Activated T-helper 1 cell treated with Interleukin-2 at 50 U/mL for 16 hours (primary cell): ENCODE results near the gene RANBP3L.

ENCODE experiments used
- DNase-seq: peaks from one replicate; pipeline ENCODE4 v3.0.0-alpha.2; 2020; ENCODE audit warnings: low read depth

Gene RANBP3L

DNA sequence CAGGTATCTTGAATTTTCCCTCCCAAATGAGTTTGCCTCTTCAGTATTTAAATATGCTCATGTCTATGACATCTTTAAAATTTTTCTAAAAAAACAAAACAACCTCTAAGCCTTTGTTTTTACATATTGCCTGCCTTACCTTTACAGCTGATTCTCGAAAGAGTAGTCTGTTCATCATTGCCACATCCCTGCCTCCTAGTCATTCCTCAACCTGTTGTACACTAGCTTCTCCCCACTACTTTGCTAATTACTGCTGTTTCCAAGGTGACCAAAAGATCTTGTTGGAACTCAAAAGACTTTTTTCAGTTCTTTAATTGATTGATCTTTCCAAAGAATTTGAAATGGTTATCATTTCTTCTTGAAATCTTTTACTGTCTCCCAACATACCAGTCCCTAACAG lies 58.0 kb downstream of the RANBP3L start:
- DNase-seq: no peak

DNA sequence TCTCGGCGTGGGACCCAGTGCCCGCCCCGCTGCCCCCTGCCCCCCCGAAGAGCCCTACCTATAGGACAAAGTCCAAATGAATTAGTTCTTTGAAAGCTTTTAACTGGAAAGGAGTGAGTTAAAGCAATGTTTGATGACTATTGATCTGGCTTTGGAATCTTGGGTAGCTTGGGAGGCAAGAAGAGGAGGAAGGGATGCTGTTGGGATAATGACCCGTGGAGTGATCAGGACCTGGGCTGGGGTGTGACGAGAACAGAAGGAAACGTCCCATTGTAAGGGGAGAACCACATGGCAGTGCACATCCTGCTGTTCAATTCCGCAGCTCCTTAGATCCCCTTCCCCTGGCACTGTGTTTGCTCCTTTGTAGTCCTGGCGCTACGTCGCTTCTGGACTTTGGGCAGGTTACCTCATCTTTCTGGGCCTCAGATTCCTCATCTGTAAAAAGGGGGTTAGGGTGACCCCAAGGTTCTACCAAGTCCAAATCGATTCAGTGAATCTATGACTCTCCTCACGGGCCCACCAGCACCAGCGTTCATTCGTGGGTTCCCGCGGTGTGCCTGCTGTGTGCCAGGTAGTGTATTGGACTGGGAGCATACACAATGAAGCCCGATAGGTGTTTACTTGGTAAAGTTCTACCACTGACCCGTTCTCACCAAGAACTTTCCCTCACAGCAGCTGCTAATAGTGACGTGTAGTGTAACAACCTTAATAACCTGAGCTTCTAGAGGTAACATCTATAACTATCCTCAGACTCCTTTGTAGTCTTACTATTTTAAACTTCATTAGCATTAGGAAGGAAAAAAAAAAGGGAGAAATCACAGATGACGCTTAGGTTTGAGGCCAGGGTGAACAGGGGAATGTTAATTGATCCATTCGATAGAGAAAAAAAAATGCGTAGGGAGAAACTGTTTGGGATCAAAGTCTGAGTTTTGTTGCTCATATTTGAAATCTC lies 58.9 kb downstream of the RANBP3L start:
- no peak for DNase-seq

DNA sequence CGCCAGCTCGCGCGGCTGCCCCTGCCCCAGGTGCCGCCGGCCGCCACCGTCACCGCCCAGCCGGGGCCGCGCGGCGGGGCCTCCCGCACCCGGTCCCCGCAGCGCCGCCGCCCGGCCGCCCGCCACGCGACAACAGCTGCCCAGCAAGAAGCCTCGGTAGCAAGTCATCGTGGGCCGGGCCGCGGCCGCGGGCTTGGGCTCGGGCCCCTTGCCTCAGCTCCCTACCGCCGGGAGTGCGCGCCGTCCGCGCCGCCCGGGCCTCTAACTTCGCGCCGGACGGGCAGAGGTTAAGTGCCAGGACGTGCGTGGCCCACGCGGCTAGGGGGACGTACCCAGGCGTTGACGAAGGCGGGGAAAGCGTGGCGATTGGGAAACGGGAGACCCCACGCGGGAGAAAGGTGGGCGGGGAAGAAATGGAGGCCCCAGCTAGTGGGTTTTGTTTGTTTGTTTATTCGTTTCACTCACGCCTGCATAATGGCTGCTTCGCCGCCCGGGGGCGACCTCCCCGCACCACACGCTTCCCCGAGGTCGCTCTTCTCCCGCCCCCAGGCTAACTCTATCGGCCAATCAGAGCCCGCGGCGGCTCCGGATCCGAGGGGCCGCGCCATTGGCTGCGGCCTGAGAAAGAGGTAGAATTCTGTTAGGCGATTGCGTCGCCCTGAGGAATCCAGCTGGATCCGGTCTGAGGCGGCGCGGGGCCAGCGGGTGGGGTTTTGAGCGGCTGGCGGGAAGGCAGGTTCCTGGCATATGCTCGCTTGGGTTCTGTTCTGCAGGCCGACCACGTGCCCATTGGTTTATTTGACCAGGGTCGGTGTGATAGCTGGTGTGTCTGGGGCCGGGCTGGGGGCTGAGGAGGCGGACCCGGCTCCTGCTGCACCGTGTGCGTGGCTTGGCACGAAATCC lies 59.8 kb downstream of the RANBP3L start, which contains the start of gene NADK2:
Gene NADK2, minus strand, starts transcription at position 295 of the 903 bp plus-strand sequence. Its CDS starts 127 bp downstream, at position 168.
- peak; percentile 89 for DNase-seq

DNA sequence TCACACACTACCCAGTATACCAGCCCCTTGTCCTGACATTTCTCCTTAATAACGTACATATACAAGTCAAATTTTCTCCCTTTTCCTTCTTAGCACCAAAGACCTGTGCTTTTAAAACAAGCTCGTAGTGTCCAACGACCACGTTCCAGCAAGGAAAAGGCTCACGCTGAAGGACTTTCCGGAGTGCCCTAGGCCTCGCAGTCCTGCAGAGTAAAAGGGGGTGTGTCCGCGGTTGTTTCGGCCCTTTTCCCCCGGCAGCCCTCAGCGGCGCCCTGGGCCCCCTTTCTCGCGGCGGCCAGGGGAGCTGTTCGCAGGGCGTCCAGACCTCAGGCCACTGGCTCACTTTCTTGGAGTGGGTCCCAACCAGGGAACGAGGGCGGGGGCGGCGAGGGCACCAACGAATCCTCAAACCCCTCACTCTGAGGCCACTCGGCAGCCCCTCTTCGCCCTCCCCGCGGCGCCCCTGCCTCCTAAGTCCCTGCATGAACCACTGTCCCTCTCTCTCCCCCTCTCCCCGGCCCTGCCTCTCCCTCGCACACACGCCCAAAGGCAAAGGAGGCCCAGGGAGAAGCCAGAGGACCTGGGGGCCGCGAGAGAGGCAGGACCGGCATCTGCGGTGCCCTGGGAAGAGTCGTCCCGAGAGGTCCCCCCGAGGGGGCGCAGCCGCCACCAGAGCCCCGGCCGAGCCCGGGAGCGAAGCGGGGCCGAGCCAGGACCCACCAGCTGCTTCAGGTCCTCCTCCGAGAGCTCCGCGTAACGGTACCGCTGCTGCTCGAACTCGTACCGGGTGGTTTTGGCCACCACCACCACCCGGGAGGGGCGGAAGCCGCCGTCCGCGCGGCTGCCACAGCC lies 60.7 kb downstream of the RANBP3L start:
- DNase-seq: no peak

DNA sequence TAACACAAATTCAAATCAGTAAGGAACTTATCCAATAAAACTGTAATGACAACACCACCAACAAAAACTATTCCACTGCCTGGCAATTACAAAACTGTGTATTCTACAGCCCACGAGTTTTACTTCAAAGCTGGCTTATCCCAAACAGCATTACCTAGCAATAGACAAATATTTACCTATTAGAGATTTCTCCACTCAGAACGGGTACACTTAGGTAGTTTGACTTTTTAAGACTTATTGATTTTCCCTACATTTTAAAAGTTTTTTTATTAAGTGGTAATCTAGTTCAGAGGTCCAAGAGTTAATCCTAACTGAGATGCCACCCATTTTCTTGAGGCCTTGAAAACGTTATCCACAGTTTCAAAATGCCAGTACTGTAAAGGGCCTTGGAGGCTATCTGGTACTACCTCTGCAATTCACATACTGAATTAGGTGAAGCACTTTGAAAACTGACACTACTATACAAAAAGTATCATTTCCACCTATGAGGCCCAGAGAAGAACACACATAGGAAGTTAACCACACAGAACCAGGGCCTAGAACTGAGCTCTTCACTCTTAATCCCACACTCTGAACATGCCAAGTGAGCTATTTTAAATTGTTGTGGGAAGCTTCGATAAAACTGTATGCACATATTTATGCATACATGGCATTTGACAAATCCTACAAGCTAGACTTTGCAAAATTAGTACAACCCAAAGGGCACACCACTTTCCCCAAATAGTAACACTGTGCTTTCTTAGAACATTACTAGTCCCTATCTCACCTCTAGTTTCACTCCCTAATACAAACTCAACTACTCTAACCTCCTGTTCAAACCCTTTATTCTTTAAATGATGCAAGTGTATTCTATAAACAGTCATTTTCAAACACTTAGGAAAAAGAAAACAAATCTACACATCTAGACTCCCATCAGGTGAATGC lies 62.1 kb downstream of the RANBP3L start:
- no peak for DNase-seq

DNA sequence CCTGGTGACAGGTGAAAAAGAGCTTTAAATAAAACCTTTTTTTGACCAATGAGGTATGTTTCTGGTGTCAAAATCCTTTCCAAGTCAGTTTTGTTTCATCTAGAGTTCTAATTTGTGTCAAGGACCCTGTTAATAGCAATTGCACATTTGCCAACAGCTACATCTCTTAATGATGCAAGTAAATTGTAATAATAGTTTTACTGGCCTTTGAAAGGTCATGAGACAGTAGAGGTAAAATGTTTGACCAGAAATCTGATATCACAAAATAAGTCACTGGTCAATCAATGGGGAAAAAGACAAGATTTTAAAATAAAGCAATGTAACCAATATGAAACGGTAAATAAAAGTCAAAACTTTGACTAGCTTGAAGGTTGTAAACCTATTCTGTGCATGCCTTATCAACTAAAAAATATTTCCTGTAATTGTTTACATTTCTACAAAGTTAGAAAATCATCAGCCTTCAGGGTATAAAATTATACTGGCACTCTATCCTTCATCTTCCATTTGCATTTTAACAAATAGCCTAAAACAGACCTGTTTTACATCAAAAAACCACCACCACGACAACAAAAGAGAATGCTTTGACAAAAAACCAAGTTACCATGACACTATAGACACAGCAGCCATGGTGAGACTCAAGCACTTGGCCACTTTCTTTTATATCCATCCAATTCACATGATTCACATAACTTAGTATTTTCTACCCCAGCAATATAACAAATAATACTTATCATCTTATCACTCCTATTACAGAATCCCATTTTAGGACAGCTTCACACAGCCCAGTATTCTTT lies 63.0 kb downstream of the RANBP3L start:
- DNase-seq: no peak

DNA sequence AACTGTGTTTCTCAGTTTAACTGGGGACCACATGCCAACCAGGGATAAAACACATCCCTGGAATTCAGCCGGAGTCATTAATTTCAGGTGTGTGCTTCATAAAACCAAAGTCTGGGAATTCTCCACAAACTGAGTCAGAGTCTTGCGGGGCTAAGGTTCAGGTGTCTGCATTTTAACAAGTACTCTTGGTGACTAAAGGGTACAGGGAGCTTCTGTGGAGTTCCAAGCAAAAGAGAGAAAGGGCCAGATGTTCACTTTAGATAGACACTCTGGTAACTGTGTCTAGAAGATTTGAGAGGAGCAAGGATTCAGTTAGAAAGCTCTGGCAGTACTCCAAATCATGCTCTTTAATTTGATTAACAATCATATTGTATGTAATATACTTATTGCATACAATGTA lies 64.0 kb downstream of the RANBP3L start:
- DNase-seq: no peak

DNA sequence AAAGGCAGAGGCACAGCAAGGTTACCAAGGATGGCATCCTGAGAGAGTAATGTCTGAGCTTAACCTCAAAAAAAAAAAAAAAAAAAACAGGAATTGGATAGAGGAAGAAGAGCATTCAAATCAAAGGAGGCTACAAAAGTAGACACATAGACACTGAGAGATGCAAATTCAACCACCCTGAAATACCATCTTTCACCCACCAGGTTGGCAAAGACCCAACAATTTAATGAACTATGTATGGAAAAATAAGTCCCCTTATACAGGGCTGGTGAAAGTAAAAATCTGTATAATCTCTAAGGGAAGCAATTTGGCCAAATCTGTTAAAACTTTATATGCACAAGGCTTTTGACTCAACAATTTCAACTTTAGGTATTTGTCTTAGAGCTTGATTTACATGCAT lies 64.9 kb downstream of the RANBP3L start:
- DNase-seq: no peak

DNA sequence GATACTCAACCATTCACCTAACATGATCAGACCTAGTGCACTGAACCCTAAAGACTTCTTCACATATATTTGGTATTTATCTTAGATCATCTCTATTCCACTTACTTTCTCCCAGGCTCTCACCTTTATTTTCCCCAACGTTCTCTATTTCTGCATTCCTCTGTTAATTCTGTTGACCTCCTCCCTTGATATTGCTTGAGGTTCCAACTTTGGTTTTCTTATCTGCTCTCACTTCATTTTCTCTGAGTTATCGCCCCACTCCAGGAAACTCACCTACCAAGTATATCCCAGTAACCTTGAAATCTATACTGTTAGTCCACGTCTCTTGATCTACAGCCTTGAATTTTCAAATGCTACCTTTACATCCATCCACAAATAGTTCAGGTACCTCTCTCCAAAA lies 69.2 kb downstream of the RANBP3L start:
- no peak for DNase-seq

DNA sequence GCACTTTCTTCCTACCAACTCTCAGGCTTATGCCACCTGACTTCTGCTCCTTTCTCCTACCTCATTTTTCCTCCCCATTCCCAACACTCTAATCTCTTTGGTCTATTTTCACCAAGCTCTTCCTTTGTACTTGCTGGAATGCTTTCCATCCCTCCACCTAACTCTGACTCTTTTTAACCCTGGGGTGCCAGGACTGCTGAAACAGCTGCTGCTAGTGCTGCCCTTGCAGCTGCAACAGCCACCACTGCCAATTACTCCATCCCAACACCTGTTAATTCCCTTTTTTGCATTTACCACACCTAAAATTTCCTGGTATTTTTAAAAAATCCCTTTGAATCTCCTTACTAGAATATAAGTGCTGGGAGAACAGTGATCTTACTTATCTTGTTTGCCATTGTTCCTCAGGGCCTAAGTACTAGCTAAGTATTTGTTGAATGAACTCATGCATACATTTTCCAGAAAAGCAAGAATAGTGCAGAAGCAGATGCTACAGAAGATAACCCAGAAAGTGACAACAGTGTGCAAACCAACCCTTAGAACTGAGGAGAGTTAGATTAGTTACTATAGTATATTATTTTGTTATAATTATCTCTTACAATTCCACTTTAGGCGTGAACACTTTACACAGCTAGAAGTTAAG lies 71.4 kb downstream of the RANBP3L start:
- no peak for DNase-seq

DNA sequence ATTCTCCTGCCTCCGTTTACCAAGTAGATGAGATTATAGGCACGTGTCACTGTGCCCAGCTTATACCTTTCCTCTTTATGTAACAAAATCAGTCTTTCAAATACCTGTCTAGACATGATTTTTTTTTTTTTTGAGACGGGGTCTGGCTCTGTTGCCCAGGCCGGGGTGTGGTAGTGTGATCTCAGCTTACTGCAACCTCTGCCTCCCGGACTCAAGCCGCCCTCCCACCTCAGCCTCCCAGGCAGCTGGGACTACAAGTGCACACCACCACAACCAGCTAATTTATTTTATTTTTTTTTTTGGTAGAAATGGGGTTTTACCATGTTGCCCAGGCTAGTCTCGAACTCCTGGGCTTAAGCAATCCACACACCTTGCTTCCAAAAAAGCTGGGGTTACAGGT lies 73.2 kb downstream of the RANBP3L start:
- no peak for DNase-seq

DNA sequence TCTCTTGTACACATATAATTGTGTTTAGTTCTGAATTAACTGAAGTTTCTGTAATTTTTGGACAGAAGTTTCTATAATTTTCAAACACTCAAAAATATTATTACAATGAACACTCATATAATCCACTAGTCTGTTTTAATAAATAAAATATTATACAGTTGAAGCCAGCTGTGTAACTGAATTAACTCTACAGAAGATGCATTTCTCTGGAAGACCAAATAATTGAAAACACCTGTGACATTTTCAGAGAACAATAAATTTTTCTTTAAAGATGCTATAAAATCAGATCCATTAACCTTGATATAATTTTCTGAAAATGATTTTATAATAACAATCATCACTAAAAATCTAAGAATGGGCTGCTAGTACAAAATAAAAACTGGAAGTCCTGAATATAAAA lies 74.7 kb downstream of the RANBP3L start:
- no peak for DNase-seq

DNA sequence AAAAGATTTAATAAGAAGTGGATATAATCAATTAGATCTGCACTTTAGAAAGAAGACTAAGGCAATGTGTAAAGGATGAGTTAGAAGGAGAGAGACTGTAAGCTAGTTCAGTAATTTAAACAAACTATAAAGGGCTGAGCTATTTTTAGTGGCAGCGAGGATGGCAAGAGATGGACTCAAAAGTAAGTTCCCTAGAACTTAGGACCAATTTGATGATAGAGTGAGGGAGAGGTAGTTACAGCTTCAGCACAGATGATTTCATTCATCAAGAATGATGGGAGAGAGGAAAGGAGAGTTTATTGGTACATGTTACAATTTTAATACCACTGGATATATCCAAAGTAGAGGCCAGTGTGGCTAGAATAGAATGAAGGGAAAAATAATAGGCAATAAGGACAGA lies 79.1 kb downstream of the RANBP3L start:
- no peak for DNase-seq

DNA sequence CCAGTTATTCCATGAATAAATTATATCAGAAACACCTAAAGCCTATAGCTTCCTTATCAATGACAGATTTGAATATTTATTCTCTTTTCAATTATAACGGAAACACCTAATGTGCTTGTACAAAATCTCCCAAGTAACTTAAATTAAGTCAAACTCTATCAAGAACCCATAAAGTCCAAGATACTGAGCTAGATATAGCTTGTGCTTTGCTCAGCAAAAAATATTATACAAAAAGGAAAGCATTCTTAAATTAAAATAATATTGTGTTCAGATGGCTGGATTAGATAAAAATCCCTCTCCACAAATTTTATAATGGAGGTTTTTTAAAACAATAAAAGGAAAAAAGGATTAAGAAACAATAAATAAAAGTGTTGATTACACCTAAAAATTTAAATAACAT lies 83.7 kb downstream of the RANBP3L start:
- no peak for DNase-seq

DNA sequence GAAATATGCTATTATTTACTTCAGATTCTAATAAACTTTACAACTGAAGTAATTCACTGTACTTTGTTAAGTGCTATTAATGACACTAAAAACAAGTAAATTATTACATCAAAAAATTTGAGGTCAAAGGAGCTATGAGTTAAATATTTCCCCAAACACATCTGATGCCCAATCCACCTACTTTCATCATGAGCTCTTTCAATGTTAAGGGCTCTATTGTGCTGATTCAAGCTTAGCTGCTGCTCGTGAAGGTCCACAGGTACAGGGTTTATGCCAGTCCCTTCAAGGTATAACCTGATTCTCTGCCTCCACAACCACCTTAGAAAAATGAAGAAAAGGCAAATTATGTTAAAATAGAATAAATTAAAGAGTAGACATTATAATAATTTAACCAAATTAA lies 84.1 kb downstream of the RANBP3L start:
- DNase-seq: no peak

DNA sequence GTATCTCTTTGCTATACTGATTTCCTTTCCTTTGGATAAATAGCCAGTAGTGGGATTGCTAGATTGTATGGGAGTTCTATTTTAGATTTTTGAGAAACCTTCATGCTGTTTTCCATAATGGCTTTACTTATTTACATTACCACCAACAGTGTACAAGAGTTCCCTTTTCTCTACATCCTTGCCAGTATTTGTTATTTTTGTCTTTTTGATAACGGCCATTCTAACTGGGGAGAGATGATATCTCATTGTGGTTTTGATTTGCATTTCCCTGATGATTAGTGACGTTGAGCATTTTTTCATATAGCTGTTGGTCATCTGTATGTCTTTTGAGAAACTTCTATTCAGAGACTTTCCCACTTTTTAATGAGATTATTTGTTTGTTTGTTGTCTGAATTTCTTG lies 85.8 kb downstream of the RANBP3L start:
- DNase-seq: no peak

DNA sequence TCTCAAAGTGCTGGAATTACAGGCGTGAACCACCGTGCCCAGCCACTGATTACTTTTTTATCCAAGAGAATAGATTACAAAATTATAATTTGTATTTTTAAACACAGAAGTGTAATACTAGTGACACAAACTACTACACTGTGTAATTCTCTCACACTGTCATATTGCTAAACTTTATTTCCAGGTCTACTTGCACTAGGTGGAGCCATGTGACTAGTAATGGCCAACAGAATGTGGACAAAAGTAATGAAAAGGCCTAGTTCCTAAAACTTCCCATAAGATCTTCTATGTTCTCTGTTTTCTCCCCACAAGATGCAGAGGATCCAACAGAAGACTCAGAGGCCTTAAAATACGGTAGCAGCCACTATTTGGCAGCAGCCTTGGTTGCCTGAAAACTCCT lies 87.3 kb downstream of the RANBP3L start:
- DNase-seq: no peak

DNA sequence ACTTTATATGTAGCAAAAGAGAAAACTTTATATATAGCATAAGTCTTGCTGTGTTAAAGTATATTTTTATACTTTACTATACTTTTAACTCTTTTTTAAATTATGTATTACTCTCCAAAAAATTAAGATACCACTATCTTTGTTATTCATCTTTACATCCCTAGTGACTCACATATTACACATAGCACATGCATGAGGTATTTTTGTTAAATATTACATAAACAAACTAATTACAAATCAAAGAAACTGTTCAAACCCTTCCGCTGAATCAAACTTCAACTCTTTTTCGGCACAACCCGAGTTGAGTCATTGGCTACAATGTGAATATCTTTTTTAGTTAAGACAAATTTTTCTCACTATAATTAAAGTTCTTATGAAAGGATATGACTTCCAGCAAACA lies 92.0 kb downstream of the RANBP3L start:
- DNase-seq: no peak

DNA sequence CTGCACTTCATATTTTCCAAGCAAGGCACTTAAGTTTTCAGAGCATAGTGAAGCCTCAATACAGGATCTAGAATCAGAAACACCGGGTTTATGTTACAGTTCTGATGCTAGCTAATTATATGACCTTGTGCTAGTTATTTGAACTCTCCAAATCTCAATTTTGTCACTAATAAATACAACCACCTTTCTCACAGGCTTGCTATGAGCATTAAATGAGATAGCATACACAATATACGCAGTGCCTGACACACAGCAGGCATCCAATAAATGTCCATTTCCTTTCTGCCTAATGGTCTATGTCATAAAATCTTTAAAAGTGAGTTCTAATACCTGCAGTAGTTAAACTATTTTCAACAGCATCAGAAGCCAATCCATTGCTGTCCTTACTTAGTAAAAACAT lies 92.9 kb downstream of the RANBP3L start:
- DNase-seq: no peak

DNA sequence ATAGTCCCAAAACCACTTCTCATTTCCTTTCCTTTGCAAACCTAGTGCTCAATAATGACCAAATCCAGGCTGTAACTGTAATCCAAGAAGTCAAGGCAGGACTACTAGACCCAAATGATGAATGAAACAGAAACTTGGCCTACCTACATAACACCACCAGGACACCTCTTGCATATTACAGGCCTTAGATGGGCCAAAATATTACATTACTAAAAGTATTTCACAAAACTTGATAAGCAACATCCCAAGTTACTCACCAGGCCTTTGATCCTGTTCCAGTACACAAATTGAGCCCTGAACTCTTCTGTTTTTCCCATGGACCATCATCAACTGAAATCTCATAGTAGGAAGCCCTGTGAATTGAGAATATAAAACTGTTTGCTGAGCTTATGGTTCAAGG lies 94.8 kb downstream of the RANBP3L start:
- no peak for DNase-seq
